ENCODE results near the gene DYSF.

DNA sequence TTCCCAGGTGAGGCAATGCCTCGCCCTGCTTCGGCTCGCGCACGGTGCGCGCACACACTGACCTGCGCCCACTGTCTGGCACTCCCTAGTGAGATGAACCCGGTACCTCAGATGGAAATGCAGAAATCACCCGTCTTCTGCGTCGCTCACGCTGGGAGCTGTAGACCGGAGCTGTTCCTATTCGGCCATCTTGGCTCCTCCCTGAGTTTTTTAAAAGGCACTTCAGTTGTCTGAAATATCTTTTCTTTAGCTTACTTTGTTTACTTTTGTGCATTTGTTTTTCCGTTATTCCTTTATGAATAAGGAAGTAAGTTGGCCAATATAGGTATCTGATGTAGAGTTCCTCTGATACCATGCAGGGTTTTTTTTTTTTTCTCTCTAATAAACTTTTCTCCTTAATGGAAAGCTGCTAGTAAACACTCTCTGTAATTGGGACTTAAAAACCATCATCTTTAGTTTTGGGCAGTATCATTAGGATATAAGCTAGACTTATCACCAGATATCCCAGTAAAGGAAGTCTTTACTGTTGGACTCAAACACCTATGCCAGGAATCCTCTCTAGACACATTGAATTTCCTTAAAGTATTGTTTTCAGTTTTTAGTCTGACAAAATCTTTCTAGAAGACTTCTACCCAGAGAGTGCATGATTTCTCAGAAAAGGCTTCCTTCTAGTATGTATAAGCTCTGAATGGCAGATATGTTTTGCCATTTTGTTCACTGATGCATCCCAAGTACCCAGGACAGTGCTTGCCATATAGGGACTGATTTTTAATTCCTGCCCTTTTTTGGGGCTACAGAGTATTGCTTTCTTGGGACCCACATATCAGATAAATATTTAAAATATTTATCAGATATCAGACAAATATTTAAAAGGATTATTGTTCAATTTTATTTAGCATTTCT, 35.8 kb upstream of the DYSF start:
- no peak for TF ChIP-seq EZH2 (IDR thresholded peaks at IDR 0.05; ENCODE audit: low read length)
- TF ChIP-seq, protein P1, sequence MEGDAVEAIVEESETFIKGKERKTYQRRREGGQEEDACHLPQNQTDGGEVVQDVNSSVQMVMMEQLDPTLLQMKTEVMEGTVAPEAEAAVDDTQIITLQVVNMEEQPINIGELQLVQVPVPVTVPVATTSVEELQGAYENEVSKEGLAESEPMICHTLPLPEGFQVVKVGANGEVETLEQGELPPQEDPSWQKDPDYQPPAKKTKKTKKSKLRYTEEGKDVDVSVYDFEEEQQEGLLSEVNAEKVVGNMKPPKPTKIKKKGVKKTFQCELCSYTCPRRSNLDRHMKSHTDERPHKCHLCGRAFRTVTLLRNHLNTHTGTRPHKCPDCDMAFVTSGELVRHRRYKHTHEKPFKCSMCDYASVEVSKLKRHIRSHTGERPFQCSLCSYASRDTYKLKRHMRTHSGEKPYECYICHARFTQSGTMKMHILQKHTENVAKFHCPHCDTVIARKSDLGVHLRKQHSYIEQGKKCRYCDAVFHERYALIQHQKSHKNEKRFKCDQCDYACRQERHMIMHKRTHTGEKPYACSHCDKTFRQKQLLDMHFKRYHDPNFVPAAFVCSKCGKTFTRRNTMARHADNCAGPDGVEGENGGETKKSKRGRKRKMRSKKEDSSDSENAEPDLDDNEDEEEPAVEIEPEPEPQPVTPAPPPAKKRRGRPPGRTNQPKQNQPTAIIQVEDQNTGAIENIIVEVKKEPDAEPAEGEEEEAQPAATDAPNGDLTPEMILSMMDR (optimal IDR thresholded peaks at IDR 0.05 in 1 of 3, IDR thresholded peaks at IDR 0.05 in 1 of 3, conservative IDR thresholded peaks at IDR 0.05 in 1 of 3; ENCODE audit: extremely low read depth in 1 of 3, insufficient read depth in 2 of 3, low read length in 3 of 3), result no peak

All from keratinocyte (primary cell).